GM06990 (cell line): Measurements from ENCODE around the gene MAGEA11.

Experiments
- DNase-seq: peaks from one replicate; pipeline ENCODE4 v3.0.0-alpha.2; 2011; ENCODE audit not compliant: insufficient read length; ENCODE audit errors: extremely low read depth
- H3K27me3 ChIP-seq: replicated peaks from 2 replicates; pipeline ENCODE4 v1.6.0; 2011; ENCODE audit warnings: low read length; ENCODE audit not compliant: control insufficient read depth, insufficient read depth
- H3K36me3 ChIP-seq: 2 replicates; pipeline ENCODE4 v1.5.1; 2011; ENCODE audit warnings: low read length; ENCODE audit not compliant: control insufficient read depth, insufficient read depth
- H3K4me3 ChIP-seq: replicated peaks from 2 replicates; pipeline ENCODE4 v1.5.1; 2011; ENCODE audit warnings: low read depth, mild to moderate bottlenecking, control low read depth, low read length
- TF ChIP-seq, protein P1 (sequence below): IDR thresholded peaks from 2 replicates; pipeline ENCODE4 v1.5.1; 2011; ENCODE audit warnings: low read length, control low read depth, mild to moderate bottlenecking, inconsistent platforms; ENCODE audit not compliant: insufficient read depth, poor library complexity, severe bottlenecking

The MAGEA11 gene

DNA sequence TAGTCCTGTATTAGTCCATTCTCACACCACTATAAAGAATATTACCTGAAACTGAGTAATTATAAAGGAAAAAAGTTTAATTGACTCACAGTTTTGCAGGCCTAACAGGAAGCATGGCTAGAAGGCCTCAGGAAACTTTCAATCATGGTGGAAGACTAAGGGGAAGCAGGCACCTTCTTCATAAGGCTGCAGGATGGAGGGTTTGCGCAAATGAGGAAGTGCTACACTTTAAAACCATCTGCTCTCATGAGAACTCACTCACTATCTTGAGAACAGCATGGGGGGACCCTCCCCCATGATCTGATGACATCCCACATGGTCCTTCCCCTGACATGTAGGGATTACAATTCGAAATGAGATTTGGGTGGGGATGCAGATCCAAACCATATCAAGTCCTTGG lies 12.1 kb upstream of the MAGEA11 start:
- TF ChIP-seq, protein P1, sequence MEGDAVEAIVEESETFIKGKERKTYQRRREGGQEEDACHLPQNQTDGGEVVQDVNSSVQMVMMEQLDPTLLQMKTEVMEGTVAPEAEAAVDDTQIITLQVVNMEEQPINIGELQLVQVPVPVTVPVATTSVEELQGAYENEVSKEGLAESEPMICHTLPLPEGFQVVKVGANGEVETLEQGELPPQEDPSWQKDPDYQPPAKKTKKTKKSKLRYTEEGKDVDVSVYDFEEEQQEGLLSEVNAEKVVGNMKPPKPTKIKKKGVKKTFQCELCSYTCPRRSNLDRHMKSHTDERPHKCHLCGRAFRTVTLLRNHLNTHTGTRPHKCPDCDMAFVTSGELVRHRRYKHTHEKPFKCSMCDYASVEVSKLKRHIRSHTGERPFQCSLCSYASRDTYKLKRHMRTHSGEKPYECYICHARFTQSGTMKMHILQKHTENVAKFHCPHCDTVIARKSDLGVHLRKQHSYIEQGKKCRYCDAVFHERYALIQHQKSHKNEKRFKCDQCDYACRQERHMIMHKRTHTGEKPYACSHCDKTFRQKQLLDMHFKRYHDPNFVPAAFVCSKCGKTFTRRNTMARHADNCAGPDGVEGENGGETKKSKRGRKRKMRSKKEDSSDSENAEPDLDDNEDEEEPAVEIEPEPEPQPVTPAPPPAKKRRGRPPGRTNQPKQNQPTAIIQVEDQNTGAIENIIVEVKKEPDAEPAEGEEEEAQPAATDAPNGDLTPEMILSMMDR, result no peak
- Histone ChIP-seq H3K4me3 (no peak overlapping the region), H3K36me3 (no peaks in the 10 kb centered on the region), H3K27me3 (no peaks in the 10 kb centered on the region)
- no peak for DNase-seq

DNA sequence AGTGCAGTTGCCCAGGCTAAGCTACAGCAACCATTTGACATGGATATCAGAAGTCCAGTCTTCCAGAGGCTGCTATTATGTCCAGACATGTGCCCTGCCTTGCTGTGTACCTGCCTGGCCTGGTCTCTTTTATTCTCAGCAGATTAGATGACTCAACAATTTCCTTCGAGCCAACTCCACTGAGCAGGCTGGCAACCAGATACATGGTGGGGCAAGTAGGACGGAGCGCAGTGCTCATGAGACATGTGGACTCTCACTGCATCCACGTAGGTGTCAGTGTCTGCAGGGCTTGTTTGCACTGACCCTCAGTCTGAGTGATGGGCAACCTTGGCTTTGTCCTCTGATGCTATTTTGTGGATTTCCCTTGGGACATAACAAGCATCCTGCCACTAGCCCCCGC lies 7.2 kb upstream of the MAGEA11 start:
- H3K36me3 ChIP-seq, result no peaks in the 10 kb centered on the region
- no peak overlapping the region for H3K4me3 ChIP-seq
- TF ChIP-seq, protein P1, result no peak
- DNase-seq, result no peak
- no peaks in the 10 kb centered on the region for H3K27me3 ChIP-seq

DNA sequence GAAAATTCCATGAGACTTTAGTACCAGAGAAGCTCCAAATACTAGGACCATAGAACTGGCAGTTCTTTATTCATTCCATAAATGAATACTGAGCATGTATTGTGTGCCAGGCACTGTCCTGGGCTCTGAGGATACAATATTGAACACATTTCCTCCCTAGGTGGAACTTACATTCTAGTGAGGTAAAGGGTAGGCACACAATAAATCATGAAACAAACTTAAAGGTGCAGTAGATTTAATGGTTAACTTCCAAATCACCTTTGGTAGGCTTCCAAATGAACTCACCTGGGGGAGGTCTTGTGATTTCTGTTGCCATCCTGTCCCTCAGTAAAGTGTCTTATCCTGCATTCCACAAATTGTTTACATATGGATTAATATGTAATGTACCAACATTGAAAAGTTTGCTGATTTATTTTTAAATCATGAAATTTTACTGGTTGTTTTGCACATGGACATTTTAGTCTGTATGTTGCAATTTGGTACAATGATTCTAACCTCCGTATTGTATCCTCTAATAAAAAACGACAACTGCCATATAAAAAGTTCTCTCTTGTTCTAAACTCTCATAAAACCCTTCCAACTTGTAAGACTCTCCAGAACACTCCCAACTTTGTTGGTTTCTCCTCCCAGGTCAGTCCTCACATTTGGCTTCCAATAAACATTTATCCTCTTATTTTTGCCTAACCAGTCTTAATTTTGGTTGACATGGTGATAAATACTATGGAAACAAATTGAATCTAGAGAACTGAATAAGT lies 4.5 kb upstream of the MAGEA11 start:
- Histone ChIP-seq H3K4me3 (no peak overlapping the region), H3K27me3 (no peaks in the 10 kb centered on the region), H3K36me3 (no peaks in the 10 kb centered on the region)
- DNase-seq, result no peak
- TF ChIP-seq, protein P1, result no peak

DNA sequence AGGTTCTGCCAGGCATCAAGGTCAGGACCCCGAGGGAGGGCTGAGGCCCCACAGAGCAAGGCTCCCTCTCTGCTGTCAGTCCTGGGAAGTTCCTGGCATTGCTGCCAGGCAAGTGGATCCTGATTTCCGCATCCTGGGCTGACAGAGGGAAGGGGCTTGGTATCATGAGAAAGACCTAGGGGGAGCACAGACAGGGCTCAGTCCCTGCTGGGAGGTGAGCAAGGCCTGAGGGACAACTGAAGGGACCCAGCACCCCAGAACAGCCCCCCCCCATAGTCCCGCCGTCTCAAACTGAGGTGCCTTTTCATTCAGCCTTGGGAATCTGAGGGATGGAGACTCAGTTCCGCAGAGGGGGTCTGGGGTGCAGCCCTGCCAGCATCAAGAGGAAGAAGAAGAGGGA lies 971 bp downstream of the MAGEA11 start:
- no peak for DNase-seq
- no peak overlapping the region for H3K4me3 ChIP-seq

DNA sequence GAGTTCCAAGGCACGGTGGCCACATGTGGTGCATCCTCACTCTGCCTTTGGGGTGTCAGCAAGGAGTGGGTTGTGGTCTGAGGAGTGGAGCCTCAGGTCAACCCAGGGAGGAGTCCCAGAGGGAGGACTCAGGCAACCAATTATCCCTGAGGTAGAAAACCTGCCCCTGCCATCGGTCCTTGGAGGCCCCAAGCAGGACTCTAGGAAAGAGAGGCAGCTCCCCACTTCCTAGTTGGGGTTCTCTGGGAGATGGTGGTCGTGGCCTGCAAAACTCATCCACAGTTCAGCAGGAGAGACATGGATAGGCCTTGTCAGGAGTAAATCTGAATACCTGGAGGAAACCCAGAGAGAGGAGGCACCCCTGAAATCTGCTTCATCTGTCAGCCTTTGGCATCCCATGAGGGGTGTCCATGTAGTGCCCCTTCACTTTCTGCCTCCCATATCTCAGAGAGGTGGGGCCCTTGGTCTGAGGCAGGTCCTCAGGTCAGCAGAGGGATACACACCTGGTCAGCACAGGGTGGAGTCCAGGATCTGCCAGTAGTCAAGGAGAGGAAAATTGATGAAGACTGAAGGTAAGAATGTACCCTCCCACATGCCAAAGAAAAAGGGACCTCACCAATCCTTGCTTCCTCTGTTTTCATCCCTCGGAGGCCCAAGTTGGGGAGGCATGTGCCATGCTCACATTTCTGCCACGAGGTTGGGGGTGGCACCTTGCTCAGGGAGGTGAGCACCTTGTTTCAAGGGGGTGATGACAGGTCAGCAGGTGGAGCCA lies 1.6 kb downstream of the MAGEA11 start:
- TF ChIP-seq, protein P1, result no peak
- no peak for DNase-seq
- Histone ChIP-seq H3K27me3 (no peaks in the 10 kb centered on the region), H3K4me3 (no peak overlapping the region), H3K36me3 (no peaks in the 10 kb centered on the region)

More for the DNA sequence above, 971 bp downstream of the MAGEA11 start:
- TF ChIP-seq, protein P1, result no peak
- Histone ChIP-seq H3K36me3 (no peaks in the 10 kb centered on the region), H3K27me3 (no peaks in the 10 kb centered on the region)
